Measurements from ENCODE around the gene ARID1A.

Gene ARID1A

DNA sequence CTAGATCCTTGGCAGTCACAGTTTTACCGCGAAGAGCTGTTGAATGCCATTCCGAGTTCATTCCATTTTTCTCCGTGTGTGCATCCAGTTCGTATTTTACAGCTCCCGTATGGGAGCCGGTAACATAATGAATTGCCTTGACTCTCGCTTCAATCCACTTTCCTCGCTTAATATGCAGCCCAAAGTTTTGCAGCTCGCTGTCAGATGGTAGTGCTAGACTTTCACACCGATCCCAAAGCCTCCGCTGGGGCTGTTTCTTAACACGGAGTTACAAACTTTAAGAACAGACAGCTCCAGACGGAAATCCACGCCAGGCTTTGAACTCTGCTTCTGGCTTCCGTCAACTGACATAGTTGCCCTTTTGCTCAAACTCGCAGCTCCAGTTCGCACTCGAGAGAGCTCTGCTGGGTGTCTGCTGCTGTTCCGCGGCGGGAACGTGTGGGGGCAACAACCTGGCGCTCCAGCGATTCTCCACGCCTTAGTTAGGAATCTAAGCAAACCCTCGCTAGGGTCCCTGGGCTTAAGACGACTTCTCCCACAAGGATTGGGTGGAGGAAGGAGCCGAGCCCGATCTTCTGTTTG is 3.5 kb upstream of the ARID1A start:
- peak overlapping the region; percentile 61 for H2AFZ ChIP-seq (ENCODE audit: low read depth, low read length, severe bottlenecking)
- peak overlapping the region; percentile 93 for H3K9ac ChIP-seq (ENCODE audit: low read length)
- TF ChIP-seq, protein P1, sequence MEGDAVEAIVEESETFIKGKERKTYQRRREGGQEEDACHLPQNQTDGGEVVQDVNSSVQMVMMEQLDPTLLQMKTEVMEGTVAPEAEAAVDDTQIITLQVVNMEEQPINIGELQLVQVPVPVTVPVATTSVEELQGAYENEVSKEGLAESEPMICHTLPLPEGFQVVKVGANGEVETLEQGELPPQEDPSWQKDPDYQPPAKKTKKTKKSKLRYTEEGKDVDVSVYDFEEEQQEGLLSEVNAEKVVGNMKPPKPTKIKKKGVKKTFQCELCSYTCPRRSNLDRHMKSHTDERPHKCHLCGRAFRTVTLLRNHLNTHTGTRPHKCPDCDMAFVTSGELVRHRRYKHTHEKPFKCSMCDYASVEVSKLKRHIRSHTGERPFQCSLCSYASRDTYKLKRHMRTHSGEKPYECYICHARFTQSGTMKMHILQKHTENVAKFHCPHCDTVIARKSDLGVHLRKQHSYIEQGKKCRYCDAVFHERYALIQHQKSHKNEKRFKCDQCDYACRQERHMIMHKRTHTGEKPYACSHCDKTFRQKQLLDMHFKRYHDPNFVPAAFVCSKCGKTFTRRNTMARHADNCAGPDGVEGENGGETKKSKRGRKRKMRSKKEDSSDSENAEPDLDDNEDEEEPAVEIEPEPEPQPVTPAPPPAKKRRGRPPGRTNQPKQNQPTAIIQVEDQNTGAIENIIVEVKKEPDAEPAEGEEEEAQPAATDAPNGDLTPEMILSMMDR (IDR thresholded peaks at IDR 0.05; ENCODE audit: insufficient read depth, low read length, poor library complexity, severe bottlenecking) = no peak
- TF ChIP-seq EZH2phosphoT487 (conservative IDR thresholded peaks at IDR 0.05; ENCODE audit: low read length) = no peak
- H3K27ac ChIP-seq (ENCODE audit: low read depth, low read length) = peak overlapping the region; percentile 80
- H3K36me3 ChIP-seq (ENCODE audit: low read length) = no peaks in the 10 kb centered on the region
- peak overlapping the region; percentile 56 for H3K4me3 ChIP-seq (ENCODE audit: insufficient read depth, low read length, poor library complexity, severe bottlenecking)
- H3K9me3 ChIP-seq (ENCODE audit: insufficient read depth, low read length) = no peaks in the 10 kb centered on the region
- peaks cover 34% of the 10 kb centered on the region for H3F3A ChIP-seq (ENCODE audit: insufficient read depth)
- peak overlapping the region; percentile 83 for H3K4me2 ChIP-seq (ENCODE audit: low read depth, low read length, poor library complexity, severe bottlenecking)
- no peaks in the 10 kb centered on the region for H4K20me1 ChIP-seq (ENCODE audit: low read depth, low read length)
- no peaks in the 10 kb centered on the region for H3K27me3 ChIP-seq (ENCODE audit: low read length)
- peaks cover 10% of the 10 kb centered on the region for H3K79me2 ChIP-seq (ENCODE audit: insufficient read depth, low read length)
- H3K9me2 ChIP-seq (replicated peaks; ENCODE audit: insufficient read depth, low read length) = no peaks in the 10 kb centered on the region

DNA sequence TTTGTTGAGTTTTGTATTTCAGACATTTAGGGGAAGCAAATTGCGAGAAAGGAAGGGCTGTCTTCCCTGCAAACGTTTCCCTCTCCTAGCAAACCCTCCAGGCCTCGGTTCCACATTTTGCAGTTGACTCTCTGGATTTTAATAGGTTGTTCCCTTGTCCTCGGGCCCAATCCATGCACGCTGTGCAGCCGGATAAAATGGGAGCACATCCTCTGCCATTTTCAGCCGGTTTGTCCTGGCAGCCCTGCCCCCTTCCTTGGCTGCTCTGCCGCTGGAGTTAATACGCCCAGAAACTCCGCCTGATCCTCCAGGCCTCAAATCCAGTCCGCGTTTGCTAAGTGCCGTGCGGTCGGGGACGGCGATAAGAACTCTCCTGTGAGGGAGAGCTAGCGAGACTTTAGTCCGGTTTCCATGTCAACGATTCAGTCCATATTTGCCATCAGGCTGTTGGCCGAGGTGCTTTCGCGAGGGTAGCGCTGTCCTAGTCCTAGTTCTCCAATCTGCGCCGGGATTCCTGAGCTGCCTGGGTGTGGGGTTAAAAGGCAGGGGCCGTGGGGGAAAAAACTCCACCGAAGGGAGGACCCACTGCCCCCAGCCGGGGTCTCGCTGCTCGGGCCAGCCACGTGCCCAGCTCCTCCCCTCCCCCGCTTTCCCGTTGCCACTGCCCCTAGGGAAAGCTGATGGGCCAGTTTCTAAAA is 2.9 kb upstream of the ARID1A start:
- no peaks in the 10 kb centered on the region for H3K36me3 ChIP-seq (ENCODE audit: low read length)
- H3F3A ChIP-seq (ENCODE audit: insufficient read depth) = peaks cover 34% of the 10 kb centered on the region
- TF ChIP-seq, protein P1 (IDR thresholded peaks at IDR 0.05; ENCODE audit: insufficient read depth, low read length, poor library complexity, severe bottlenecking) = no peak
- no peak for TF ChIP-seq EZH2phosphoT487 (conservative IDR thresholded peaks at IDR 0.05; ENCODE audit: low read length)
- H3K27ac ChIP-seq (ENCODE audit: low read depth, low read length) = peak overlapping the region; percentile 80
- no peaks in the 10 kb centered on the region for H3K9me2 ChIP-seq (replicated peaks; ENCODE audit: insufficient read depth, low read length)
- peak overlapping the region; percentile 93 for H3K9ac ChIP-seq (ENCODE audit: low read length)
- peaks cover 16% of the 10 kb centered on the region for H3K79me2 ChIP-seq (ENCODE audit: insufficient read depth, low read length)
- H3K4me2 ChIP-seq (ENCODE audit: low read depth, low read length, poor library complexity, severe bottlenecking) = peak overlapping the region; percentile 83
- H3K9me3 ChIP-seq (ENCODE audit: insufficient read depth, low read length) = no peaks in the 10 kb centered on the region
- no peaks in the 10 kb centered on the region for H3K27me3 ChIP-seq (ENCODE audit: low read length)
- peak overlapping the region; percentile 56 for H3K4me3 ChIP-seq (ENCODE audit: insufficient read depth, low read length, poor library complexity, severe bottlenecking)
- H4K20me1 ChIP-seq (ENCODE audit: low read depth, low read length) = no peaks in the 10 kb centered on the region
- H2AFZ ChIP-seq (ENCODE audit: low read depth, low read length, severe bottlenecking) = peak overlapping the region; percentile 61

DNA sequence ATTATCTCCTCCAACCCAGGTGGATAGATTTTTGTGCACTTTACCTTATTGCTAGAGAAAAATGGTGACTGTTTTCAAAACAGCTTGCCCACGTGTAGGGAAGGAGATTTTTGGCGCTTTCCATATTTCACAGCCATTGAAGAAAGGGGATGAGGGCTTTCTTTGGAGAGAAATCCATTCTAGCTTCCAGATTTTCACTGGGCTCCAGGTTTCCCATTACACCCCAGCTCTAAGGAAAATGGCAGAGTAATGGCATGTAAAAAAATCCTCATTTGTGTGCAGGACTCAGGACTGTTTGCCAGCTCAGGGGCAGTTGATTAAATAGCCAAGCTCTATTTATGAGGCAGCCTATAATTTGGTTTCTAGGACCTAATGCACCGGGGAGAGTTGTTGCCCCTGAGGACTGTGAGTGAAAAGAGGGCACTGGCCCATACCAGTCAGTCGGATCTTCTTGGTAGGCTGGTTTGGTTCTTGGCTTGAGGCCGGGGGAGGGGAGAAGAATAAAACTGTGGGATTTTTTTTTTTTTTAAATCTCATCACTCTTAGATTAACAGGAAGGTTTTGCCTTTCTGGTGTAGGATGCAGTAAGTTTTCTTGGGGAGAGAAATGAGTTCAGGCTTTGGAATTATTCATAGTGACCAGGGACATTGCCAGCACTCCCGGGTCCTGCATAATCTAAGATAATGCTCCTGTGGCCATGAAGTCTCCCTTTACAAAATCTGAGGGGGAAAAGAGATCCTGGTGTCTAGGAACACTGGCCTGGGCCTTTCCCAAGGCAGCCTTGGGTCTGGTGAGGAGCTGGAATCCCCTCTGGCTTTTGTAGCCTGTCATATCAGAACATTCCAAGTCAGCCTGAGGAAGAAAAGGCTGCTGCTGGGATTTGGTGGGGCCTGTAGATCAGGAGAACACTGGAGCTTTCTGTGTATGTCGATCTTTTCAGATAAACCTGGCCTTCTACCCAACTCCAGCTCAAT is 1.9 kb upstream of the ARID1A start:
- peak overlapping the region; percentile 83 for H3K4me2 ChIP-seq (ENCODE audit: low read depth, low read length, poor library complexity, severe bottlenecking)
- H2AFZ ChIP-seq (ENCODE audit: low read depth, low read length, severe bottlenecking) = peak overlapping the region; percentile 7
- H3K9me2 ChIP-seq (replicated peaks; ENCODE audit: insufficient read depth, low read length) = no peaks in the 10 kb centered on the region
- peak overlapping the region; percentile 61 for H3K4me3 ChIP-seq (ENCODE audit: insufficient read depth, low read length, poor library complexity, severe bottlenecking)
- H3K27ac ChIP-seq (ENCODE audit: low read depth, low read length) = peak overlapping the region; percentile 80
- peaks cover 6% of the 10 kb centered on the region for H4K20me1 ChIP-seq (ENCODE audit: low read depth, low read length)
- H3K9me3 ChIP-seq (ENCODE audit: insufficient read depth, low read length) = no peaks in the 10 kb centered on the region
- 0 out of 2 replicates have a peak, but pooled peaks cover 2% of the 10 kb centered on the region for H3K36me3 ChIP-seq (ENCODE audit: low read length)
- H3K79me2 ChIP-seq (ENCODE audit: insufficient read depth, low read length) = peaks cover 25% of the 10 kb centered on the region
- H3K27me3 ChIP-seq (ENCODE audit: low read length) = no peaks in the 10 kb centered on the region
- H3K9ac ChIP-seq (ENCODE audit: low read length) = peak overlapping the region; percentile 93
- TF ChIP-seq EZH2phosphoT487 (conservative IDR thresholded peaks at IDR 0.05; ENCODE audit: low read length) = no peak
- TF ChIP-seq, protein P1 (IDR thresholded peaks at IDR 0.05; ENCODE audit: insufficient read depth, low read length, poor library complexity, severe bottlenecking) = no peak
- H3F3A ChIP-seq (ENCODE audit: insufficient read depth) = peaks cover 34% of the 10 kb centered on the region
